Ishikawa (cell line): Measurements from ENCODE around the gene IGDCC3.

Source experiments
- CEBPB ChIP-seq: IDR thresholded peaks from 2 replicates; pipeline ENCODE4 v1.6.1; 2012
- CREB1 ChIP-seq: IDR thresholded peaks from 2 replicates; pipeline ENCODE4 v1.6.1; 2012; ENCODE audit warnings: low read depth
- EGR1 ChIP-seq: IDR thresholded peaks from 2 replicates; pipeline ENCODE4 v1.6.1; 2012
- EP300 ChIP-seq: IDR thresholded peaks from 2 replicates; pipeline ENCODE4 v1.6.1; 2012; ENCODE audit warnings: borderline replicate concordance
- FOXM1 ChIP-seq: IDR thresholded peaks from 2 replicates; pipeline ENCODE4 v1.6.1; 2012; ENCODE audit warnings: low read depth, borderline replicate concordance
- MAX ChIP-seq: IDR thresholded peaks from 2 replicates; pipeline ENCODE4 v1.6.1; 2012
- NFIC ChIP-seq: IDR thresholded peaks from 2 replicates; pipeline ENCODE4 v1.6.1; 2012
- RAD21 ChIP-seq: IDR thresholded peaks from 2 replicates; pipeline ENCODE4 v1.6.1; 2012; ENCODE audit warnings: low read depth
- REST ChIP-seq: IDR thresholded peaks from 2 replicates; pipeline ENCODE4 v1.6.1; 2012; ENCODE audit warnings: low read depth, mild to moderate bottlenecking
- TAF1 ChIP-seq: IDR thresholded peaks from 2 replicates; pipeline ENCODE4 v1.6.1; 2012; ENCODE audit warnings: low read depth, mild to moderate bottlenecking
- TCF12 ChIP-seq: IDR thresholded peaks from 2 replicates; pipeline ENCODE4 v1.6.1; 2012; ENCODE audit warnings: low read depth
- TEAD4 ChIP-seq: IDR thresholded peaks from 2 replicates; pipeline ENCODE4 v1.6.1; 2012
- USF1 ChIP-seq: IDR thresholded peaks from 2 replicates; pipeline ENCODE4 v1.6.1; 2012
- YY1 ChIP-seq: IDR thresholded peaks from 2 replicates; pipeline ENCODE4 v1.6.1; 2012; ENCODE audit warnings: low read depth
- ZBTB7A ChIP-seq: IDR thresholded peaks from 2 replicates; pipeline ENCODE4 v1.6.1; 2012; ENCODE audit warnings: low read depth

Gene IGDCC3

GRCh38 chr15:65375871-65376607, 1.8 kb downstream of the IGDCC3 start:
- no peak for TF ChIP-seq REST
- TF ChIP-seq NFIC, result 0 out of 2 replicates have a peak, but pooled peaks have one; percentile 13

- TF ChIP-seq TAF1, result no peak
- TF ChIP-seq CREB1, result no peak
- no peak for TF ChIP-seq CEBPB
- no peak for TF ChIP-seq EP300
Observed at GRCh38 chr15:65374821-65375401, 2.9 kb downstream of the IGDCC3 start.

- TF ChIP-seq YY1, result no peak
- TF ChIP-seq CEBPB, result no peak
- TF ChIP-seq RAD21, result no peak
- TF ChIP-seq MAX, result no peak
- TF ChIP-seq TEAD4, result no peak
- no peak for TF ChIP-seq REST
- TF ChIP-seq USF1, result no peak
- TF ChIP-seq ZBTB7A, result no peak
- no peak for TF ChIP-seq TCF12
- TF ChIP-seq EGR1, result no peak
- TF ChIP-seq FOXM1, result no peak
- no peak for TF ChIP-seq CREB1
- TF ChIP-seq NFIC, result no peak
- TF ChIP-seq TAF1, result no peak
- no peak for TF ChIP-seq EP300
Observed at GRCh38 chr15:65374334-65374733, 3.5 kb downstream of the IGDCC3 start.

- no peak for TF ChIP-seq TEAD4
- no peak for TF ChIP-seq TAF1
- TF ChIP-seq MAX, result no peak
- TF ChIP-seq EP300, result no peak
- no peak for TF ChIP-seq FOXM1
- TF ChIP-seq CEBPB, result no peak
- TF ChIP-seq YY1, result no peak
- TF ChIP-seq RAD21, result no peak
- no peak for TF ChIP-seq NFIC
- no peak for TF ChIP-seq EGR1
Observed at GRCh38 chr15:65373163-65373651, 4.6 kb downstream of the IGDCC3 start.

GRCh38 chr15:65372787-65373067, 5.1 kb downstream of the IGDCC3 start:
- TF ChIP-seq ZBTB7A, result no peak
- no peak for TF ChIP-seq YY1
- TF ChIP-seq REST, result no peak
- no peak for TF ChIP-seq NFIC
- TF ChIP-seq MAX, result no peak
- TF ChIP-seq TCF12, result no peak
- TF ChIP-seq EGR1, result no peak
- no peak for TF ChIP-seq EP300
- no peak for TF ChIP-seq CREB1
- TF ChIP-seq TEAD4, result no peak
- no peak for TF ChIP-seq TAF1
- TF ChIP-seq FOXM1, result no peak
- no peak for TF ChIP-seq USF1
- TF ChIP-seq CEBPB, result no peak
- no peak for TF ChIP-seq RAD21
